ENCODE measurements around the gene CDK14.
A peak's percentile ranks its signal among the peaks of the same experiment; 100 is the strongest.

CDK14 gene

DNA sequence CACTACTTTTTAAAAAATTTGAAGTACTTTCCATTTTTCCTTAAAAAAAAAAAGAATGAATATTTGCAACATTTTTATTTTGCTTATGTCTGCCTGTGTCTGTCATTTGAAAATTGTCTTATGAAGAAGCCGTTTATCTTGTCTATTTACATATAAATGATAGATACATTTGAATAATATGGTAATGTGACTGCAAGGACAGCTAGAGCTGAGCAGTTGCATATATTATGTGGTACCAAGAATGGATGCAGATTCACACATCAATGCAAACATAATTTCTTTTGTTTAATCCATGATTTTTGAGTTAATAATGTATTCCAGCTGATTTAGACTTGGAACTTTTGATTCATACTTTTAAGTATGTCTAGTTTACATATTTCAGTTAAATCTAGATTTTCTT is 268.0 kb downstream of the CDK14 start:
- Histone ChIP-seq H3K27me3 (ENCODE audit: low read depth, low read length) (no peaks in the 10 kb centered on the region), H3K79me2 (ENCODE audit: low read length) (no peaks in the 10 kb centered on the region), H3K36me3 (replicated peaks; ENCODE audit: low read depth, low read length) (no peaks in the 10 kb centered on the region), H3K4me3 (ENCODE audit: low read length) (no peak overlapping the region), H3K9me3 (ENCODE audit: insufficient read depth, low read length) (no peaks in the 10 kb centered on the region), H3K9ac (ENCODE audit: low read length) (no peak overlapping the region), H3K27ac (ENCODE audit: low read length) (no peak overlapping the region), H4K20me1 (ENCODE audit: insufficient read depth, low read length) (no peaks in the 10 kb centered on the region), H3K4me2 (ENCODE audit: low read length) (no peak overlapping the region), H3K4me1 (ENCODE audit: low read length) (no peaks in the 10 kb centered on the region), H2AFZ (ENCODE audit: low read depth, low read length) (no peak overlapping the region)
- TF ChIP-seq EZH2phosphoT487 (IDR thresholded peaks at IDR 0.05; ENCODE audit: low read depth) = no peak
- TF ChIP-seq, protein P1, sequence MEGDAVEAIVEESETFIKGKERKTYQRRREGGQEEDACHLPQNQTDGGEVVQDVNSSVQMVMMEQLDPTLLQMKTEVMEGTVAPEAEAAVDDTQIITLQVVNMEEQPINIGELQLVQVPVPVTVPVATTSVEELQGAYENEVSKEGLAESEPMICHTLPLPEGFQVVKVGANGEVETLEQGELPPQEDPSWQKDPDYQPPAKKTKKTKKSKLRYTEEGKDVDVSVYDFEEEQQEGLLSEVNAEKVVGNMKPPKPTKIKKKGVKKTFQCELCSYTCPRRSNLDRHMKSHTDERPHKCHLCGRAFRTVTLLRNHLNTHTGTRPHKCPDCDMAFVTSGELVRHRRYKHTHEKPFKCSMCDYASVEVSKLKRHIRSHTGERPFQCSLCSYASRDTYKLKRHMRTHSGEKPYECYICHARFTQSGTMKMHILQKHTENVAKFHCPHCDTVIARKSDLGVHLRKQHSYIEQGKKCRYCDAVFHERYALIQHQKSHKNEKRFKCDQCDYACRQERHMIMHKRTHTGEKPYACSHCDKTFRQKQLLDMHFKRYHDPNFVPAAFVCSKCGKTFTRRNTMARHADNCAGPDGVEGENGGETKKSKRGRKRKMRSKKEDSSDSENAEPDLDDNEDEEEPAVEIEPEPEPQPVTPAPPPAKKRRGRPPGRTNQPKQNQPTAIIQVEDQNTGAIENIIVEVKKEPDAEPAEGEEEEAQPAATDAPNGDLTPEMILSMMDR (IDR thresholded peaks at IDR 0.05; ENCODE audit: low read depth, low read length) = no peak

DNA sequence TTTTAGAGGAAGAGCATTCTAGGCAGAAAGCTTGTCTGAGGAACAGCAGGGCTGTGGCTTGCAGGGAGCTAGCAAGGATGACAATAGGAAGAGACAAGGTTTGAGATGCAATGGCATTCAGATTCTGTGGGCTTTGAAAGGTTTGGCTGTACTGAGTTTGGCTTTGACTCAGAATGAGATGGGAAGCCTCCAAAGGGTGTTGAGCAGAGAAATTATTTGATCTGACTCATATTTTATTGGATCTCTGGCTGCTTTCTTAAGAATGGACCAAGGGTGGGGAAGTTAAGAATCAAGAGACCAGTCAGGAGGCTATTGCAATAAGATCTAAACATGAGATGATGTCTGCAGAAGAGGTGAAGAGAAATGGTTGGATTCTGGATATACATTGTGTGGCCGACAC is 273.2 kb downstream of the CDK14 start:
- Histone ChIP-seq H3K4me1 (ENCODE audit: low read length) (peaks cover 13% of the 10 kb centered on the region), H3K27me3 (ENCODE audit: low read depth, low read length) (no peaks in the 10 kb centered on the region), H3K9me3 (ENCODE audit: insufficient read depth, low read length) (no peaks in the 10 kb centered on the region), H3K36me3 (replicated peaks; ENCODE audit: low read depth, low read length) (no peaks in the 10 kb centered on the region), H2AFZ (ENCODE audit: low read depth, low read length) (no peak overlapping the region), H3K79me2 (ENCODE audit: low read length) (no peaks in the 10 kb centered on the region), H4K20me1 (ENCODE audit: insufficient read depth, low read length) (no peaks in the 10 kb centered on the region), H3K9ac (ENCODE audit: low read length) (no peak overlapping the region), H3K4me3 (ENCODE audit: low read length) (no peak overlapping the region), H3K27ac (ENCODE audit: low read length) (no peak overlapping the region), H3K4me2 (ENCODE audit: low read length) (no peak overlapping the region)
- TF ChIP-seq, protein P1 (IDR thresholded peaks at IDR 0.05; ENCODE audit: low read depth, low read length) = no peak
- no peak for TF ChIP-seq EZH2phosphoT487 (IDR thresholded peaks at IDR 0.05; ENCODE audit: low read depth)

DNA sequence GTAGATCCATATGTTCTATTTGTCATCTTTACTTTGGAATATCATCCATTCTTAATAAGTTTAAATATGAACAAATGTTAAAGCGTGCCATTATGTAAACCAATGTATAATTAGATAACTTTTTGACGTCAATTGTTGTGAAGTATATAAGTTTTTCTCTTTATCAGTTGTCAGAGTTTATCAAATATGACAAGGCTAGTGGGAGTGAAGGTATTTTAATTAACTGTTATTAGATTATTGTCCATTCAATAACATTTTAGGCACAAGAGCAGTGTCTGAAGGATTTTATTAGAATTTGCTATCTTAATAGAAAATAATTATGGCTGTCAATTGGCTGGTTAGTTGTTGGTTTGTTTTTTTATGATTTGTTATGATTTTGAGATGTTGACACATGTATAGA is 280.6 kb downstream of the CDK14 start:
- Histone ChIP-seq H3K4me2 (ENCODE audit: low read length) (peak overlapping the region; percentile 65), H3K9ac (ENCODE audit: low read length) (0 out of 2 replicates have a peak overlapping the region, but pooled peaks have one; percentile 12), H3K27ac (ENCODE audit: low read length) (peak overlapping the region; percentile 76), H3K79me2 (ENCODE audit: low read length) (no peaks in the 10 kb centered on the region), H3K4me1 (ENCODE audit: low read length) (peaks cover 34% of the 10 kb centered on the region), H3K36me3 (replicated peaks; ENCODE audit: low read depth, low read length) (peaks cover 9% of the 10 kb centered on the region), H3K4me3 (ENCODE audit: low read length) (peak overlapping the region; percentile 36), H3K9me3 (ENCODE audit: insufficient read depth, low read length) (no peaks in the 10 kb centered on the region), H2AFZ (ENCODE audit: low read depth, low read length) (no peak overlapping the region), H4K20me1 (ENCODE audit: insufficient read depth, low read length) (no peaks in the 10 kb centered on the region), H3K27me3 (ENCODE audit: low read depth, low read length) (no peaks in the 10 kb centered on the region)
- TF ChIP-seq, protein P1 (IDR thresholded peaks at IDR 0.05; ENCODE audit: low read depth, low read length) = no peak
- TF ChIP-seq EZH2phosphoT487 (IDR thresholded peaks at IDR 0.05; ENCODE audit: low read depth) = no peak

DNA sequence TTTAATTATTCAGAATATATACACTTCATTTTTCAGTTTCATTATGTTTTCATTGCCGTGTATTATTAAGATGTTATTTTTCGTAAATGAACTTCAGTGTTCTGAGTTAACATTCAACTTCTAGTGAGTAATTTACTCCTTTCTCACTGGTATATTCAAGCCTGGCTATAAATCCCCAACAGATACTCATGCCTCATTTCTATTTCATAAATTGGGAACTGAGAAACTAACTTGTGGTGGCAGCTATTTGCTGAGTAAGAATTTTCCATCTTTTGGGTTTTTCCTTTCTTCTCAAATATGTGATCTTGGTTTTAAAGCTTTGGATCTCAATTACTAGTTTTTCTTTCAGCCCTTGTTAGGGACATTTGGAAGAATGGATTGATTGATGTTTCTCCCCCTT is 281.1 kb downstream of the CDK14 start:
- Histone ChIP-seq H3K9me3 (ENCODE audit: insufficient read depth, low read length) (no peaks in the 10 kb centered on the region), H4K20me1 (ENCODE audit: insufficient read depth, low read length) (no peaks in the 10 kb centered on the region), H3K4me3 (ENCODE audit: low read length) (peak overlapping the region; percentile 15), H3K4me2 (ENCODE audit: low read length) (peak overlapping the region; percentile 65), H3K79me2 (ENCODE audit: low read length) (no peaks in the 10 kb centered on the region), H2AFZ (ENCODE audit: low read depth, low read length) (no peak overlapping the region), H3K27ac (ENCODE audit: low read length) (peak overlapping the region; percentile 76), H3K4me1 (ENCODE audit: low read length) (peaks cover 29% of the 10 kb centered on the region), H3K9ac (ENCODE audit: low read length) (peak overlapping the region; percentile 25; the same call in 1 of the 2 replicates), H3K27me3 (ENCODE audit: low read depth, low read length) (no peaks in the 10 kb centered on the region), H3K36me3 (replicated peaks; ENCODE audit: low read depth, low read length) (peaks cover 9% of the 10 kb centered on the region)
- TF ChIP-seq, protein P1 (IDR thresholded peaks at IDR 0.05; ENCODE audit: low read depth, low read length) = no peak
- TF ChIP-seq EZH2phosphoT487 (IDR thresholded peaks at IDR 0.05; ENCODE audit: low read depth) = peak; percentile 45; the same call in 1 of the 2 replicates

All from OCI-LY3 (cell line).